ENCODE results near the gene CDC45.
A peak's percentile ranks its signal among the peaks of the same experiment; 100 is the strongest.
"Not testable (repeated sequence)": the region's sequence is repeated elsewhere in the genome, so short reads cannot be mapped to it uniquely, and the experiment has no call there.

Gene CDC45

GRCh38 chr22:19479355-19480172, at the start of gene CDC45:
CDC45 (plus strand) TSS chr22:19479920; CDS start chr22:19479969, 49 bp downstream.
- peak; percentile 89 for DNase-seq

DNA sequence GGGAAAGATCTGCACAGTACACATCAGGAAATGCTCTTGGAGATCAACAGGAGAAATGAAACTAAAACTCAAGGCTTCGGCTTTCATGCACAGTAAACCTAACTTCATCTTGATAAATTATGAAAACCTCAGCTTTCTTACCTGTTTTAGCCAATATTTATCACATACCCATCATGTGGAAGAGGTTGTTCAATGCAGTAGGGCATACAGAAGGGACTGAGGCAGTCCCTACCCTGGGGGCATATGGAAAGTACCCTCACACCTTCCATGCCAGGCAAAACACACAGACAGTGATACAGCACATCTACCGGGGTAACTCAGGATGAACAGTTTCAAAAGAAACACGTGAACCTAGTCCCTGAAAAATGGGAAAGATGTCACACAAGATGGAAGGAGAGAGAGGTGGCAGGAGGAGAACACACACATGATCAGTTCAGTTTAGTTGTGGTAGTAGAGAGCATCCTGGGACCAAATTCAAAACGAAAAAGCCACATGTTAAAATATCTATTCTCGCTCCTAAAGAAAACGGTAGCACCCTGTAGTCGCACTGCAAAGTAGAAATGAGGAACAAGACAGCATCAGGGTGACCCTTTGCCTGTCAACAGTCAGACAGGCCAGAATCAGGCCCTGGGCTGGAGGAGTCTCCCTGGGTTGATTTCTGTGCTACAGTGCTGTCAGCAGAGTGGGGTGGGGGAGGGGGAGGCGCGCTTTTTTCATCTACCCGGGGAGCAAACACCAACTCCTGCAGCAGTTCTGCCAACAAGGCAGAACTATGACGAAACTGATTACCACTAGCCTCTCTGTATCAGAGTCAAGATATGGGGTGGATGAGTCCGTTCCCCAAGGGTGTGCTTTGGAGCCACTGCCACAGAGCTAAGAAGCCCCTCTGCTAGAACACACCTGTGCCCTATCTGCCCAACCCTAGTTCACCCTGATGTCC, 49.5 kb upstream of the CDC45 start:
- DNase-seq, result no peak

DNA sequence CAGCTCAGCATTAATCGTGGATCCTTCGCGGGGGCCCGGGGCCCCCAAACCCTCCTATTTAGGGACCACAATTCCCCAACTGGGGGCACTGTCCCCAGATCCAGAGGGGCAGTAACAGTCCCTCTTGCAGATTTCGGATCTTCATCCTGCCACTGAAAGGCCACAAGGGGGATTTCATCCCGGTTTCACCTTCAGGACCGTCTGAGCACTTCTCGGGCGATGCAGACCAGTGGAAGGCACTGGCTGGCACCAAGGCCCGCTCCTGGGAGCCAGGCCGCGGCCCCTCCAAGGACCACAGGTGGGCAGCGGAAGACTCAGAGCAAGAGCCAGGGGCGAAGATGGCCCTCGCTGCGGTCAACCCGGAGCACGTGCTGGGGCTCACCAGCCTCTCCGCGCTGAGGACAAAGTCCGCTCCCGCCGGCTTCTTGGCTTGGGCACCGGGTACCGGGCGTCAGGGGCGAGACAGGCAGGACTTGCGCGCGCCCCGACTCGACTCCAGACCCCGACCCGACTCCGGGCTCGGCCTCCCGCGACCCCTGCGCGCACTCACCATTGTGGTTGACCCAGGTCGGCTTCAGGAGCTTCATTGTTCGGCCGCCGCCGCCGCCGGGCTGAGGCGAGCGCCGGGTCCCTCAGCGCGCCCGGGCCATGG, 48.7 kb upstream of the CDC45 start:
- no peak for DNase-seq

- no peak for DNase-seq
These were observed 48.0 kb upstream of the CDC45 start, which contains the start of gene HIRA for GRCh38 chr22:19431649-19432132. HIRA (minus strand) TSS chr22:19431733; CDS start chr22:19431476, 257 bp downstream.

GRCh38 chr22:19432133-19432851, 47.4 kb upstream of the CDC45 start, which contains the start of gene MRPL40:
MRPL40 (plus strand) TSS chr22:19432545; CDS start chr22:19432555, 10 bp downstream.
- DNase-seq, result peak; percentile 40

GRCh38 chr22:19434401-19434800, 45.3 kb upstream of the CDC45 start:
- DNase-seq, result no peak

GRCh38 chr22:19434829-19435580, 44.7 kb upstream of the CDC45 start:
- DNase-seq, result no peak

GRCh38 chr22:19436444-19437161, 43.1 kb upstream of the CDC45 start:
- not testable (repeated sequence) for DNase-seq

DNA sequence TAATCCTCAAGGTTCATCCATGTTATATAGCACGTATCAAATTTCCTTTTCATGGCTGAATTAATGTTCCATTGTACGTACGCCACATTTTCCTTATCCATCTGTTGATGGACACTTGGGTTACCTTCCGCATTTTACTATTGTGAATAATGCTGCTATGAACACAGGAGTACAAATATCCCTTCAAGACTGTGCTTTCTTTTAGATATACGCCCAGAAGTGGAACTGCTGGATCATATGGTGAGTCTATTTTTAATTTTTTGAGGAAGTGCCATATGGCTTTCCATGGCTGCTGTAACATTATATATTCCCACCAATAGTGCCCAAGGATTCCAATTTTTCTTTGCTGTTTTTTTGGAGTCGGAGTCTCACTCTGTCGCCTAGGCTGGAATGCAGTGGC, 41.4 kb upstream of the CDC45 start:
- DNase-seq, result no peak

DNA sequence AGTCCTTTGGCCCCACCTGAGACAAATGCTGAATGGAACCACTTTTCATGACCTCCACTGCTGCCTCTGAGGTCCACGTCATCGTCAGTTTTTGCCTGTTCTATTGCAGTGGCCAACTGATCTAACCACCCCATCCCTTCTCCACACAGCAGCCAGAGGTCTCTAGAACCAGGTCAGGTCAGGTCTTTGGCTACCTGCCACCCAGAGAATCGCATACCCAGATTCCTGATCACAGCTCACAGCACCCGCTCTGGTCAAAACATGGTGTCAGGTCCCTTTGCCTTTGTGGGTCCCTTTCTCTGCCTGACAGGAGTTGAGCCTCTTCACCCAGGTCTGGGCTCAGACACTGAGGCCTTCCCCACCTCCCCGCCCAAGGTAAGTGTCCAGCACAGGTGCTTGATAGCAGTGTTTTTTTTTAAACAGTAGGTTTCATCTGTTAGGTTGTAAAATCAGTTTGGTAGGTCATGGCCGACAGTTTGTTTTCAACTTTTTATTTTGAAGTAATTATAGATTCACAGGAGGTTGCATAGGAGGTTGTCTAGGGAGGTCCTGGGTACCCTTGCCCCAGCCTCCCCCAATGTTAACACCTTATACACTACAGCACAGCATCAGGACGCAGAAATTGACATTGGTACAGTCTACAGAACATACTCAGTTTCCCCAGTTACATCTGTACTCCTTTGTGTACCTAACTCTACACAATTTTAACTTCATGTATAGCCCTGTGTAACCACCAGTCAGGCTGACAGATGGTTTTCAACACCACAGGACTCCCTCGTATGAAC, 39.1 kb upstream of the CDC45 start:
- no peak for DNase-seq

DNA sequence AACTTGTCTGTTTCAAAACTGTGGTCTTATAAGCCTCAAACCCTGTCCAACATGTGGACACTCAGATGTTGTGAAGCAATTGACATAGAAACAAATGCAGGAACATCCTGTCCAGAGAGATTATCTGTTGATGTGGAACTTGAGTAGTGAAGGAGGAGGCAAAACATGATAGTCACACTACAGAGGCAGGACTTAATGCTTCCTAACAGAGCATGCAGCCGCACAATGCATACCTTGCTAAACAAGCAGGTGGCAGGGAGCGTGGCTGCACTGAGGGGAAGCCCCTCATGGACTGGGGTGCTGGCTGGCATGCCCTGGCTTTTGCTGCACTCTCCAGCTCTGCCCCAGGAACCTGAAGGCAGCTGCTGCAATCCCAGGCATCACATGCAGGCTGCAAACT, 37.6 kb upstream of the CDC45 start:
- no peak for DNase-seq

DNA sequence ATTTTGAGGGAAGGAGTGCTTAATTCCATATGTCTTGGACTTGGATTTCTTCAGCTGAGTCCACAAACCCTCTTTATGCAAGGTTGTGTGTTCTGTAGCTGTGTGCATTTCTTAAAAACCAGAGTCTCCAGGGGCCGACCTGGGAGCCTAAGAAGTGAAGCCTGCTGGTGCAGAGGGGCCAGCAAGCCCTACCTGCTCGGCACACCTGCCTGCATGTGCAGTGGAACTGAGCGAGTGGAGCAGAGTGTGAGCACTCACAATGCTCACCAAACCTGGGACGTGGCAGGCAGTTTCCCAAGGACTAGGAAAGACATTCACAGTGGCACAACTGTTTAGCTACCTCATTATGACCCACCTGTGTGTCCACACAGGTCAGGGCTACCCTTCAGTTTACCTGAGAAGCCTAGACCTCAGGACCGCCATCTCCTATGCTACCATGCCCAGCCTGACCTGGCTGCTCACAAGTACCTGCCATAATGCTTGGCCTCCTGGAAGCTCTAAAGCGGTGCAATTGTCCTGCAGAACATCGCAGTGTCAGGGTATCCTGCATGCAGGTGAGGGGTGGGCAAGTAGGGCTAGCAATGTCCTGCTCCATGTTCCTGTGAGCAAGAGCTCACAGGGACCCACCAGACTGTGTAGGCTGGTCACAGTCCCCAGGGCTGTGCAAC, 36.0 kb upstream of the CDC45 start:
- no peak for DNase-seq

GRCh38 chr22:19445279-19445982, 34.3 kb upstream of the CDC45 start:
- DNase-seq, result not testable (repeated sequence)

- DNase-seq, result no peak
These were observed 33.0 kb upstream of the CDC45 start for GRCh38 chr22:19446603-19447329.

DNA sequence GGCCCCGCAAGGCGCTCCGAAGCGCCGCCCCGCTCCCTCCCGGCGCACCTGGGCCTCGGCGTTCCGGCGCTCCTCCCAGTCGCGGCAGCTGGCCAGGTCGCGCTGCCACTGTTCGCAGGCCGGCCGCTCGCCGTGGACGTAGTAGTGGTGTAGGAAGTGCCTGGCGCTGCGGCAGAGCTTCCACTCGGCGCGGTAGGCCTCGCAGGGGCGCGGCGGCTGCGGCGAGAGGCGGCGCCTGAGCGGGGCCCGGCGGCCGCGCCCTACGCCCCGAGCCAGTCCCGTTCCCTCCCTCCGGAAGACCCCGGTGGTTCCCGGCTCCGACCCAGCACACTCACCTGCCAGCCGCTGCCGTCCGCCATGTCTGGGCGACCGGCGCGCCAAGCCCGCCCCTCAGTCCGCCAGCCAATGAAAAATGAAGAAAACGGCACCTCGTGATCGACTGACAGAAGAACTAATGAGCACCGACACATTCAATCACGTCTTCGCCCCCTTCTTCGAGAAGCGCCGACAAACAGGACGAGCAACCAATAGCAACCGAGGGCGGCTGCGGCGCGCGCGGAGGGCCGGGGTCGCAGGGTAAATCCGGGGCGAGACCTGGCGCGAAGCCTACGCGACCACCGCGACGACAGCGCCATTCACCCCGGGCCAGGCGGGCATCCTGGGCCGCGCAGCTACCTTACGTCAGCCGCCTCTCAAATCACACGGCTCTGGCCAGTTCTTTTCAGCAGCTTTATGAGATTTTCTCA, 32.2 kb upstream of the CDC45 start, which contains the start of gene C22orf39:
C22orf39 (minus strand) TSS at position 382 of the 746 bp plus-strand sequence; CDS start at position 359, 23 bp downstream.
- peak; percentile 85 for DNase-seq

- peak; percentile 78 for DNase-seq
These were observed 31.6 kb upstream of the CDC45 start for GRCh38 chr22:19448076-19448607.

Measured in NCI-H1436 treated with DMSO at 0.1 percent for 48 hours (cell line).